ENCODE results near the gene NT5DC1.
"Not testable (repeated sequence)": the region's sequence is repeated elsewhere in the genome, so short reads cannot be mapped to it uniquely, and the experiment has no call there.

Gene NT5DC1

GRCh38 chr6:116094041-116094440 lies 6.6 kb upstream of the NT5DC1 start:
- DNase-seq = no peak

- DNase-seq = not testable (repeated sequence)
These were observed 4.4 kb upstream of the NT5DC1 start for GRCh38 chr6:116096048-116096759.

DNA sequence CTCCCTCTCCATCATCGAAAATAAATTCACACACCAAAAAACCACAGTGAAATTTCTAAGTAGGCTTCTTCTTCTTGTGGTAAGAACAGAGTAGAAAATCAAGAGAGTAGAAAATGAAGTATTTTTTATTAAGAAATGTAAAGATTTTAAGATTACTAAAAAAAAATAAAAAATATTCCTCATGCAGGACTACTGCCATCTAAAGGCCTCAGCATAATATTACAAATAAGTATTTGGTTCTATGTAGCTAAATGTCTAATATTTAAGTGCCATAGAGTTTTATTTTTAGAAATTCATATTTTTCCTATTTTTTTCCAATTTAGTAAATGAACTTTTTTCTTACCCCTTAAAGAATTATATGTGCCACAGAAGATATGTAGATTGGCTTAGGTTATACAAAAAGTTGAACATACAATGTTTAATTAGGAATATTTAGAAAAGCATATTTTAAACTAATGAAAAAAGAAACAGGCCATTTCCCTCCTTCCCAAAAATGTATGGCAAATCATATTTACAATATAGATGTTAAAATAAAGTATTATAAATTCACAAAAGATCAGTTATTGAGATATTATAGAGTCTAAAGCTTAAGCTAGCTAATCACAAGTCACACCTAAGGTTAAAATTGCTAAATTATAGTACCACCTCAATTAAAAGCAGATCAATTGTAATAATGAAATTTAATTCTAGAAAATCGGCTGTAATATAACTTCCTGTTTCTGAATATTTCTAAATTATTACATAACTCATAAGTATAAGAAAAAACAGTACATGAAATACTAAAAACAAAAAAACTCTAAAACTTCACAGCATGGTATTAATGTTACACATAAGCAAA lies 3.5 kb upstream of the NT5DC1 start:
- peak; percentile 1 for DNase-seq

- no peak for DNase-seq
These were observed 1.6 kb upstream of the NT5DC1 start for GRCh38 chr6:116099036-116099435.

GRCh38 chr6:116101302-116101718 lies 657 bp downstream of the NT5DC1 start:
- no peak for DNase-seq

- DNase-seq = no peak
These were observed 1.1 kb downstream of the NT5DC1 start for GRCh38 chr6:116101790-116102189.

- no peak for DNase-seq
These were observed 2.2 kb downstream of the NT5DC1 start for GRCh38 chr6:116102873-116103272.

- no peak for DNase-seq
These were observed 4.0 kb downstream of the NT5DC1 start for GRCh38 chr6:116104636-116105035.

DNA sequence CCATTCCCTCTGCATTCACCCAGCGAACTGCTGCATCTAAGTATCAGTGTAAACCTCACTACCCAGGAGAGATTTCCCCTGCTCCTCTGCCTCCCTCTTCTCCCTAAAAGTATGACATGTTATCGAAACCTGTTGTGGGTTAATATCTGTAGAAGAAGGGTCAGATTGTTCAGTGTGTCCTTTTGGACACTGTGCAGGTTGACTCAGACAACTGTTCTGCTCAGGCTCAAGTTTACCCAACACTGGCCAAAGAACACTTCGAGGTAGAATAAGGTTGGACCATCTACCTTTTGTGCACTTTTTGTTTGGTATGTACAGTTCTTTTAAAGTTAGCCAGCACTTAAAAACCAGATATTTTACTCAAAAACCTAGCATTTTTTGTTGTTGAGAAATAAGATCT lies 4.6 kb downstream of the NT5DC1 start:
- DNase-seq = no peak

DNA sequence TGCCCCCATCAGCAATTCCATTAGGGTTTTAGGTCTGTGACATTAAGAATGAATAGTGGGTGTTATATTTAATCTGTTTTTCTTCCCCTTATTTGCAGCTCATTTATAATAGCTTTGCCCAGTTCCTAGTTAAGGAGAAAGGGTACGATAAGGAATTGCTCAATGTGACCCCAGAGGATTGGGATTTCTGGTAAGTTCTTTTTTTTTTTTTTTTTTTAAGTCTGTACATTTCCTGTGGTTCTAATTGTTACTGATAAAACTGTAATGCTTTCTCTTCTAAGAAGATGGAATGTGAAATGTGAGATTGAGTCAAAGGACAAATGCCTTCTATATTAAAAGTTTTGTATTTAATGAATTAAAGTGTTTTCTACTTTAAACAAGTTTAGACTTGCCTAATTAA lies 5.5 kb downstream of the NT5DC1 start:
- no peak for DNase-seq

DNA sequence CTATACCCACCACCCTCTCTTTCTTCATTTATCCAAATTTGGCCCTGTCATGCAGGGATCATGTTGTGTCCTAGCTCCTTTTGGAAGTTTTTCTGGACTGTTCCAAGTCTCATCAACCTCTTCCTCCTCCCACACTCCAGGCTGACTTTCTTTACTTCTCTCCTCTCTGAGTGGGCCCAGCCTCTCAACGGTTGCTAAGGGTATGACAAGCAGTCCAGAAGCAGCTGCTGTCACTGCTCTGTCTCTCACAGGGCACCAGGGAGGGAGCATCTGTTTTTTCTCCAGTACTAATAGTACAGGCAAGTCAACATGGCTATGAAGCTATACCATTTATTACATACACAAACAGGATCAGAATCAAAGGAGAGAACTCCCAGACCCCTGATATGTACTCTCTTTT lies 8.2 kb downstream of the NT5DC1 start:
- no peak for DNase-seq

GRCh38 chr6:116111552-116112528 lies 11.2 kb downstream of the NT5DC1 start:
- DNase-seq = no peak

GRCh38 chr6:116113386-116113785 lies 12.7 kb downstream of the NT5DC1 start:
- DNase-seq = no peak

GRCh38 chr6:116115781-116116180 lies 15.1 kb downstream of the NT5DC1 start:
- DNase-seq = no peak

DNA sequence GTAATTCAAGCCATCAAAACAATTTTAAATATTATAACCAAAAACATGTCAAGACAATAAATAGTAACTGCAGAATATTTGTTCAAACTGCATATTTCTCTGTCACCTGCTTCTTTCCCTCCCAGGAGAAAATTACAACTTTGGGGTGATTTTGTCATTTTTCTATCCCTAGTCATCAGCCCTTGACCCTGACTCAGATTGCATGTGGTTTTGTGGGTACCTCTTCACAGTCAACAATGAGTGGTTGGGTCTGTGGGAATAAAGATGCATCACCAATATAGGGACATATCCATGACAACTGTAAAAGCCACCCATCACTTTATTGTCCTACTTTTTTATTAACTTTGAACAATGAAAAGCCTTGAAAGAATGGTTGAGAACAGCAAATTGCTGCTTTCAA lies 18.0 kb downstream of the NT5DC1 start:
- no peak for DNase-seq

DNA sequence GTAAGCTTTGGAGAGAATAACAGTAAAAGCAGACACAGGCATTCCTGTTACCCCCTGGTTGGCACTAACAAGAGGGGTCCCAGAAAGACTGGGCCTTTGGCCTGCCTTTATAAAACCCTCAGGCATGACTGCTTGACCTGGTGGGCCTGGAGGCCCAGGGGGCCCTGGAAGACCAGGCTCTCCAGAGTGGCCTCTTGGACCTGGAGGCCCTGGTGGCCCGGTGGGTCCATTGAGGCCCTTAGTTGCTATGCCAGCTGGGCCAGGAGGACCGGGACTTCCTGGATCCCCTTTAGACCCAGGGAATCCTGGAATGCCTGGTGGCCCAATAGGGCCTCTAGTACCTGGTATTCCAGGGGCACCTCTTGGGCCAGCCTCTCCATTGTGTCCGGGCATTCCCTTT lies 19.8 kb downstream of the NT5DC1 start:
- DNase-seq = no peak

GRCh38 chr6:116126032-116126431 lies 25.4 kb downstream of the NT5DC1 start, which contains the start of gene COL10A1:
TSS of gene COL10A1 (minus strand) at chr6:116126132. CDS start at chr6:116125492, 640 bp downstream.
- no peak for DNase-seq

- no peak for DNase-seq
These were observed 27.3 kb downstream of the NT5DC1 start for GRCh38 chr6:116127771-116128493.

GRCh38 chr6:116133453-116133852 lies 32.8 kb downstream of the NT5DC1 start:
- no peak for DNase-seq

DNA sequence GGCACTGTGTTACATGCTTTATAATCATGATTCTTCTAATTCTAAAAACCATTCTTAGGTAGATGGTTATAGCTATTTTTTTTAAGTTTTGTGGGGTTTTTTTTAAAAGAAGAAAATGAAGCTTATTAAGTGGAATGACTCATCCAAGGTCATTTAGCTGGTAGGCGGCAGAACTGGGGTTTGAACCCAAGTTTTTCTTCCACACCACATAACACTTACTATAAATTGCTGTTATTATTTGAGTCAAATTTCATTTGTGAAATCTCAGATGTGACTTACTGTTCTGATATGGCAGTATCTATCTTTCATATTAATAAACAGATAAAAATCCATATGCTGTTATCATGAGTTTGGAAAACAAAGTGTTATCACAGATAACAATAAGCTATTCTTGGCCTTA lies 35.7 kb downstream of the NT5DC1 start:
- no peak for DNase-seq

DNA sequence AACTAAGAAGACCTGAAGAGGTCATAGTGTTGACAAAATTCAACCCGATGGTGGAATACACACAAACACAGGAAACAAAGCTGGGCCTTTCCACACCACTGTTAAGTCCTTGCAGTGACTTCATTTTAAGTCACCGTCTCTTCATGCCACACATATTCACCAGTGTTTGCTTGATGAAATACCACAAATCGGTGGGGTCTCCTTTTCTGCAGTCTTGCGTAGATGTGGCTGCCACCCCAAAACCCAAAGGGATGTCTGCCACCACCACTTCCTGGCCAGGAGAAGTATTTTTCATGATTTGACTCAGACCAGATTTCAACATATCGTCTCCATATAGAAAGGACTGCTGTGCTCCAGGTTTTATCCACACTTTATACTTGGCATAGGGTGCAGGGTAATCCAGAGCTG lies 36.3 kb downstream of the NT5DC1 start:
- no peak for DNase-seq

- DNase-seq = no peak
These were observed 39.3 kb downstream of the NT5DC1 start for GRCh38 chr6:116139917-116140316.
